Hippocampal formation (tissue), 2 donors: Measurements from ENCODE around the gene SYNE1.
A peak's percentile ranks its signal among the peaks of the same experiment; 100 is the strongest.

Experiments
- DNase-seq, 2 donors: peaks; one replicate each; lab custom pipeline; 2025; lab: John Stamatoyannopoulos, UW

SYNE1 gene

GRCh38 chr6:152273638-152274037 lies 363.5 kb downstream of the SYNE1 start:
- no peak for DNase-seq

- no peak for DNase-seq
Measured at GRCh38 chr6:152273002-152273401, 364.2 kb downstream of the SYNE1 start.

GRCh38 chr6:152272486-152272885 lies 364.7 kb downstream of the SYNE1 start:
- no peak for DNase-seq

GRCh38 chr6:152271776-152272464 lies 365.2 kb downstream of the SYNE1 start:
- DNase-seq = peak in 1 of 2 donors; percentile 2

GRCh38 chr6:152270301-152270925 lies 366.7 kb downstream of the SYNE1 start:
- DNase-seq = no peak

- no peak for DNase-seq
Measured at GRCh38 chr6:152268846-152269442, 368.2 kb downstream of the SYNE1 start.

- DNase-seq = peak in 1 of 2 donors; percentile 28
Measured at GRCh38 chr6:152267967-152268845, 369.0 kb downstream of the SYNE1 start.

GRCh38 chr6:152265651-152266050 lies 371.5 kb downstream of the SYNE1 start:
- DNase-seq = no peak

GRCh38 chr6:152263582-152263981 lies 373.6 kb downstream of the SYNE1 start:
- DNase-seq = no peak

- no peak for DNase-seq
Measured at GRCh38 chr6:152261179-152261578, 376.0 kb downstream of the SYNE1 start.

- no peak for DNase-seq
Measured at GRCh38 chr6:152259234-152259633, 377.9 kb downstream of the SYNE1 start.

- DNase-seq = no peak
Measured at GRCh38 chr6:152257581-152257980, 379.6 kb downstream of the SYNE1 start.

GRCh38 chr6:152250127-152250526 lies 387.0 kb downstream of the SYNE1 start:
- no peak for DNase-seq

GRCh38 chr6:152248980-152249379 lies 388.2 kb downstream of the SYNE1 start:
- peak in 1 of 2 donors; percentile 41 for DNase-seq

GRCh38 chr6:152246554-152247337 lies 390.4 kb downstream of the SYNE1 start:
- DNase-seq = no peak

- DNase-seq = no peak
Measured at GRCh38 chr6:152244998-152245630, 392.0 kb downstream of the SYNE1 start.

- no peak for DNase-seq
Measured at GRCh38 chr6:152241013-152241766, 396.0 kb downstream of the SYNE1 start.

GRCh38 chr6:152240436-152240835 lies 396.7 kb downstream of the SYNE1 start:
- no peak for DNase-seq

- DNase-seq = no peak
Measured at GRCh38 chr6:152236370-152237097, 400.6 kb downstream of the SYNE1 start.
